SK-N-SH (cell line): ENCODE results near the gene COPS9. TPM values are rescaled to one million over a fixed set of nuclear protein-coding genes. Genes with fewer than 3 reads are reported as not detected.

Source experiments
- polyA plus RNA-seq, 3 experiments: library from polyadenylated mRNA; depleted of rRNA; stranded (reverse); fragments of >200 nt; gene quantifications; 2 replicates each; pipeline ENCODE4 v1.2.3, GENCODE V29; 2012

COPS9 gene
- polyA plus RNA-seq, 1 of the 3 experiments (the other 2 are of a cell fraction), result 717 TPM

Other genes with a start within 250 kb of the COPS9 start
- 117 and 134 TPM in 2 replicates for gene NDUFA10, start 111.0 kb downstream of the COPS9 start, polyA plus RNA-seq (2012; rRNA removed)
- gene OR6B2, start 105.9 kb downstream of the COPS9 start, polyA plus RNA-seq (2012; rRNA removed), result not detected in 2 replicates
- not detected in 2 replicates for gene OR6B3, start 82.8 kb downstream of the COPS9 start, polyA plus RNA-seq (2012; rRNA removed)
- gene OTOS, start 4.4 kb upstream of the COPS9 start, polyA plus RNA-seq (2012; rRNA removed), result not detected in 2 replicates